Caco-2 (cell line): ENCODE results near the gene RHOB. TPM values are rescaled to one million over a fixed set of nuclear protein-coding genes. Genes with fewer than 3 reads are reported as not detected.

Experiments used
- BruUV-seq: library from RNA; stranded (reverse); fragments of 400-500 nt; replicated peaks from 2 replicates; lab custom pipeline; 2021; lab: Mats Ljungman, UMichigan
- CTCF ChIA-PET: fragments of 300-600 bp; sonication (Branson Sonifier 250); formaldehyde crosslinking; loops from one replicate; lab custom pipeline; 2022; ENCODE audit warnings: antibody characterized with exemption; lab: Charles Lee
- POLR2A ChIA-PET: fragments of 300-600 bp; sonication (Branson Sonifier 250); formaldehyde crosslinking; loops from one replicate; lab custom pipeline; 2022; ENCODE audit warnings: antibody characterized with exemption; lab: Charles Lee
- DNase-seq, 2 experiments: peaks; one replicate each; pipeline versions ENCODE4 v3.0.0 to v3.0.0-alpha.2; 2020 to 2022
- H3K27me3 ChIP-seq: replicated peaks from 2 replicates; pipeline ENCODE4 v1.6.0; 2011; ENCODE audit warnings: low read length; ENCODE audit not compliant: control insufficient read depth, insufficient read depth
- H3K36me3 ChIP-seq: 2 replicates; pipeline ENCODE4 v1.5.1; 2011; ENCODE audit warnings: low read length; ENCODE audit not compliant: control insufficient read depth, insufficient read depth
- H3K4me1 ChIP-seq: fragments of 250-450 bp; sonication (Bioruptor Pico); 2 replicates; pipeline ENCODE4 v1.5.1; 2020; ENCODE audit warnings: mild to moderate bottlenecking
- H3K4me3 ChIP-seq: 2 replicates; pipeline ENCODE4 v1.5.1; 2011; ENCODE audit warnings: low read depth, mild to moderate bottlenecking, control low read depth, low read length
- H3K9me3 ChIP-seq: fragments of 250-450 bp; sonication (Bioruptor Pico); 2 replicates; pipeline ENCODE4 v1.5.1; 2020; ENCODE audit warnings: mild to moderate bottlenecking, moderate library complexity
- H3K27ac Mint-ChIP-seq: one replicate; pipeline ENCODE4 v1.8.0; 2022; ENCODE audit warnings: mixed read lengths; ENCODE audit not compliant: unreplicated experiment
- H3K27me3 Mint-ChIP-seq: one replicate; pipeline ENCODE4 v1.8.0; 2022; ENCODE audit warnings: mixed read lengths; ENCODE audit not compliant: insufficient read depth, unreplicated experiment
- H3K36me3 Mint-ChIP-seq: one replicate; pipeline ENCODE4 v1.8.0; 2022; ENCODE audit warnings: mild to moderate bottlenecking, mixed read lengths; ENCODE audit not compliant: insufficient read depth, unreplicated experiment
- H3K4me1 Mint-ChIP-seq: one replicate; pipeline ENCODE4 v1.8.0; 2022; ENCODE audit warnings: low read depth, mixed read lengths; ENCODE audit not compliant: unreplicated experiment
- H3K4me3 Mint-ChIP-seq: one replicate; pipeline ENCODE4 v1.8.0; 2022; ENCODE audit warnings: mild to moderate bottlenecking, moderate library complexity, mixed read lengths; ENCODE audit not compliant: unreplicated experiment
- H3K9me3 Mint-ChIP-seq: one replicate; pipeline ENCODE4 v1.8.0; 2022; ENCODE audit warnings: mixed read lengths; ENCODE audit not compliant: unreplicated experiment
- CTCF ChIP-seq, 2 experiments: fragments of 200-600 bp in 1 of 2; IDR thresholded peaks; 1 replicate in 1 of 2; 2 replicates in 1 of 2; pipeline versions ENCODE4 v1.5.1 to v1.8.0; 2011 to 2022; ENCODE audit warnings: antibody characterized with exemption in 1 of 2, control low read depth in 1 of 2, inconsistent platforms in 1 of 2, low read depth in 1 of 2, low read length in 1 of 2, mild to moderate bottlenecking in 1 of 2, moderate library complexity in 1 of 2; ENCODE audit not compliant: insufficient read depth in 1 of 2, severe bottlenecking in 1 of 2, unreplicated experiment in 1 of 2
- intact Hi-C: fragments of 100-400 bp; cut with micrococcal nuclease; formaldehyde crosslinking; loops from one replicate; pipeline ENCODE4 v1.10.0; 2022; ENCODE audit not compliant: unreplicated experiment
- total RNA-seq: library from RNA; stranded (reverse); gene quantifications from 2 replicates; pipeline ENCODE4 v1.2.3, GENCODE V29; 2022

Gene RHOB
- total RNA-seq, 1 experiment from 2014 or later = 20.8 TPM

GRCh38 chr2:20400306-20400705, 46.6 kb upstream of the RHOB start:
- POLR2A ChIA-PET = no interaction called here
- no peak for TF ChIP-seq CTCF (IDR thresholded peaks at IDR 0.05; ENCODE audit: insufficient read depth in 1 of 2, low read depth in 1 of 2, low read length in 1 of 2, severe bottlenecking in 1 of 2, unreplicated experiment in 1 of 2)
- H3K4me1 Mint-ChIP-seq = no peaks in the 10 kb centered on the region
- Histone ChIP-seq H3K4me1 (no peaks in the 10 kb centered on the region), H3K36me3 (no peaks in the 10 kb centered on the region), H3K4me3 (no peak overlapping the region), H3K9me3 (no peaks in the 10 kb centered on the region), H3K27me3 (no peaks in the 10 kb centered on the region)
- no peaks in the 10 kb centered on the region for H3K27me3 Mint-ChIP-seq
- CTCF ChIA-PET = no interaction called here
- no TSS peak for BruUV-seq
- H3K36me3 Mint-ChIP-seq = no peaks in the 10 kb centered on the region
- H3K27ac Mint-ChIP-seq = no peak overlapping the region
- no peak overlapping the region for H3K4me3 Mint-ChIP-seq
- no peak for DNase-seq
- intact Hi-C loops = no loop called here
- no peaks in the 10 kb centered on the region for H3K9me3 Mint-ChIP-seq

GRCh38 chr2:20400787-20401488, 45.9 kb upstream of the RHOB start:
- Mint-ChIP-seq H3K27ac (no peak overlapping the region), H3K4me1 (no peaks in the 10 kb centered on the region), H3K4me3 (no peak overlapping the region), H3K36me3 (no peaks in the 10 kb centered on the region), H3K9me3 (no peaks in the 10 kb centered on the region), H3K27me3 (no peaks in the 10 kb centered on the region)
- BruUV-seq = no TSS peak
- Histone ChIP-seq H3K27me3 (no peaks in the 10 kb centered on the region), H3K36me3 (no peaks in the 10 kb centered on the region), H3K9me3 (no peaks in the 10 kb centered on the region), H3K4me1 (no peaks in the 10 kb centered on the region), H3K4me3 (no peak overlapping the region)
- intact Hi-C loops = no loop called here
- ChIA-PET CTCF (no interaction called here), POLR2A (no interaction called here)
- no peak for TF ChIP-seq CTCF (IDR thresholded peaks at IDR 0.05; ENCODE audit: insufficient read depth in 1 of 2, low read depth in 1 of 2, low read length in 1 of 2, severe bottlenecking in 1 of 2, unreplicated experiment in 1 of 2)
- no peak for DNase-seq

DNA sequence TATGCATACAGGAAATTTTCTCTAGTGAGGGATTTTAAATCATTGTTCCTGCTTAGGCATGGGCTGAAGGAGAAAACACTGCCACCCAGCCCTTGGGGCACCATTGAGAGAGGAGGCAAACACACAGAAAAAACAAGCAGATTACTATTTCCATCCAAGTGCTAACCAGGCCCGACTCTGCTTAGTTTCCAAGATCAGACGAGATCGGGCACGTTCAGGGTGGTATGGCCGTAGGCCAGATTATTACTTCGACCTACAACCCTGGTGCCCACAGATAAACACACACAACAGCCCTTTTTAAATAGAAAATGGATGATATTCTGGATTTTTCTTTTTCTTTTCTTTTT, 45.4 kb upstream of the RHOB start:
- H3K9me3 Mint-ChIP-seq = peaks cover 1% of the 10 kb centered on the region
- CTCF ChIA-PET = no interaction called here
- no peak overlapping the region for H3K4me3 ChIP-seq
- peak in 1 of 2 experiments; percentile 3 for DNase-seq
- no peaks in the 10 kb centered on the region for H3K36me3 ChIP-seq
- H3K27ac Mint-ChIP-seq = no peak overlapping the region
- H3K36me3 Mint-ChIP-seq = no peaks in the 10 kb centered on the region
- H3K4me3 Mint-ChIP-seq = no peak overlapping the region
- H3K4me1 Mint-ChIP-seq = no peaks in the 10 kb centered on the region
- no peaks in the 10 kb centered on the region for H3K27me3 ChIP-seq
- POLR2A ChIA-PET = no interaction called here
- no peaks in the 10 kb centered on the region for H3K9me3 ChIP-seq
- H3K27me3 Mint-ChIP-seq = no peaks in the 10 kb centered on the region
- H3K4me1 ChIP-seq = no peaks in the 10 kb centered on the region
- intact Hi-C loops = no loop called here
- no peak for TF ChIP-seq CTCF (IDR thresholded peaks at IDR 0.05; ENCODE audit: insufficient read depth in 1 of 2, low read depth in 1 of 2, low read length in 1 of 2, severe bottlenecking in 1 of 2, unreplicated experiment in 1 of 2)
- BruUV-seq = no TSS peak
